Head of caudate nucleus (tissue), 42 donors: ENCODE data around the gene GRAMD1B.

Source experiments
- DNase-seq, 42 donors: peaks; one replicate each; pipeline versions ENCODE4 v3.0.0 to v3.0.0-alpha.2; 2020 to 2021; ENCODE audit warnings: mixed read lengths in 7 of 42
- intact Hi-C: fragments of 100-400 bp; cut with DNase I; formaldehyde crosslinking; loops from one replicate; pipeline ENCODE4 v1.15.0; 2022

Gene GRAMD1B

DNA sequence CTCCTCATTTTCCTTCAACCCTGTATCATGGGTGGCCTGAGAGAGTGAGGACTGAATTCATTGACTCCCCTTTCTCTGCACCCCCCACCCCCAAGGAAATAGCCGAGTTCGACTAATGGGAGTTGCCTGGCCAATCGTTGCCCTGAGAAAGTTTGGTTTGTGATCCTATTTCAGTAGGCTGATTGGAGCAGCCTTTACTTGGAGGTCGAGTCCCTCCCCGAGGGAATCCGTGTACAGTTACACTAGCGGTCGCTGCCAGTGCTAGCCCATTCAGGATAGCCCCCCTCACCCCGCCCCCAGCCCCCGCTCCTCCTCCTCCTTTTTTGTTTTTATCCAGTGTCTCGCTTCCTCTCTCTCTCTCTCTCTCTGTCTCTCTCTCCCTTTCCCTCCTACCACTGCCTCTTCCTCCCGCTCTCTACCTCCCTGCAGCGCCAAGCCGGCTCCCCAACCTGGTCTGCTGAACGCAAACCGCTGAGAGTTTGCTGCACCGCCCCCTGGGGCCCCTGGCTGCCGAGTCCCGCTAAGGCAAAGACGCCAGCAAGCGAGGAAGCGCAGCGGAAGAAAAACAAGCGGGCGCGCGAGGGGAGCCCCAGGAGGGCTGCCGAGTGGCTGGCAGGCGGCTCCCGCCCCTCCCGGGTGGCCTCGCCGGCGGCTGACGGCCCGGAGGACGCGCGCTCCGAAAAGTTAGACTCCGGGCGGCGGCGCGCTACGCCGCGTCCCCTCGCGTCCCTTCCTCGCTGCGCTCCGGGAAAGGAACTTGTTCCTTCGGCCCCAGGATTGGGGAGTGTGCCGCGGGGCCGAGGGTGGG lies at the start of gene GRAMD1B:
Gene GRAMD1B (plus strand): TSS at position 357 of the 808 bp plus-strand sequence. CDS start 524 bp downstream, outside the sequence.
- DNase-seq, result peak in 38 of 42 donors; percentile 17 to 65 (median 40)
- intact Hi-C loops, result no loop called here

DNA sequence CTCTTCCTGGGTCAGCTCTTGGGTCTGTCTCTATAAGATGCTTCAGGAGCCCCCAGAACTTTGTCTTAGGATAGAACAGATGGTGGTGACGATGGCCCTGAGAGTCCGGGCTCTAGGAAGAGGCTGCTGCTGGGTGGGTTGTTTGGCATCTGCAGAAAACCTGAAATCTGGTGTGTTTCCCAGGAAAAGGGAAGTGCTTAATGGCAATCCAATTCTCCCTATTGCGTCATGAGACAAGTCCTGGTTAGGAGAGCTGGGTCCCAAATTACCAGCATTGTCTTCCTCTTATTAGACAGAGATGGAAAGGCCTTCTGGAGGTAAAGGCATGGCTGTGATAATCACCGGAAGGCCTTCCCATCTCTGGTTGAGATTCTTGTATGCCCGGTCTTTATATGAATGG lies 48.9 kb upstream of the GRAMD1B start:
- no peak for DNase-seq
- intact Hi-C loops, result no loop called here

DNA sequence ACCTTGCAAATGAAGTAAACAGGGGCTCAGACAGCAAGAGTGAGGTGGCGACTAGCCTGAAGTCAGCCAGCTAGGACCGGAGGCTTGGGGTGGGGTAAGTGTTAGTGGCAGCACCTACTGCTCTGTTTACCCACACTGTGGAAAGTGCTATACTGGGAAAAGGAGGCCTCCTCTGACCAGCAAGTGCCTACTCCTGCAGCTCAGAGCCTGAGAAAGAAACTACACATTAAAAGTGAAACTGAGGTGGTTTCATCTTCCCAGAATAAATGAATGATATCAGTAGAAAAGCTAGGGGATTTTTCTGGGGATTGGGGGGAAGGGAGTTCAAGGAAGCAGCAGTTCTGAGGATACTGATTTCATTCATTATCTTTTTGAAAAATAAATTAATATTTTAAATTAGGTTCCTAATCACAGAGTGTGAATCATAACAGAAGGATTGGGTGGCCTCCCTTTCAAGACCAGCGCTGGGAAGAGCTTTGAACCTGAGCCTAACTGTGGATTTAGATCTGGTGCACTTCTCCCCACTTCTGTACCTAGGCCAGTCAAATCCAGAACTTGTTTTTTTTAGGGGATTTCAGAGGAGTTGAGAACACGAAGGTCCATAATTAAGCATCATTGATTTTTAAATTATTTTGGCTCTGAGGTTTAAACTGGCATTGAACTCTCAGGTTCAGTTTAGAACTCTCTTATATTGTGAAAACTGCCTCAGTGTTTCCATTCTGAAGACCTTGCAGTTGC lies 48.1 kb upstream of the GRAMD1B start:
- intact Hi-C loops, result no loop called here

DNA sequence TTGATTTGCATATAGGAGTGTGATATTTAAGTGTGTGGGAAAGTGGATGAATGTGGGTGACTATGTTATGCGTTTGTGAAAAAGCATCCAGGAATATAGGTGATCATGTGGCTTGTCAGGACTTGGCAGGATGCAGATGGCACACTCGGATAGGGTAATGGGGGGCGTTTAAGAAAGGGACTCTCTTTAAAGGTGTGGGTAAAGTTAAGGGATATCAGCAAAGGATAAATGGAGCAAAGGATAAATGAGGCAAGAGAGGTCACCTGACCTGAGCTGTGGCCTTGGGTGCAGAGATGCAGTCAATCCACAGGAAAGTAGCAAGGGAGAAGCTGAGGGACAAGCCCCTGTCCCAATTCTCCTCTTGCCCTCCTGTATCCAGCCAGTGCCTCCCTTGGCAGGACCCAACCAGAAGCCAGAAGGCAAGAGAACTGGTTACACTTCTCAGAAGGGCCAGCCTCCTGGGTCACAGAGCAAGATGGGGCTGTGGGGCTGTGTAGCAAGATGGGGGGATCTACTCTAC lies 47.5 kb upstream of the GRAMD1B start:
- intact Hi-C loops, result no loop called here

More for the DNA sequence above, 48.1 kb upstream of the GRAMD1B start:
- DNase-seq, result no peak

DNA sequence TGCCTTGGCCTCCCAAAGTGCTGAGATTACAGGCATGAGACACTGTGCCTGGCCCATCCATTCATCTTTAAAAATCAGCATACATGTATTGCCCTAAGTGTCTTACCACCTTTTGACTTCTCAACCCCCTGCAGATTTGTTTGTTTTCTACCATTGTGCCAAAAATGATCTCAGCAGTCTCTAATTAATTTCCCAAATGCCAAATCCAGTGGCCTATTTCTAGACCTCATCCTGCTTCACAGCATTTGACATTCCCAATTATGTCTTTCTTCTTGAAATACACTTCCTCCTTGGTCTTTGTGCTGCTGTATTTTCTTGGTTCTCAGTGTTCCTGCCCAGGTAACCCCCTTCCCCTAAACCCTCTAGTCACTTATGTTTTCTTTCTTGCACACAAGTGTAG lies 46.0 kb upstream of the GRAMD1B start:
- DNase-seq, result no peak
- intact Hi-C loops, result no loop called here

More for the DNA sequence above, 47.5 kb upstream of the GRAMD1B start:
- DNase-seq, result no peak

DNA sequence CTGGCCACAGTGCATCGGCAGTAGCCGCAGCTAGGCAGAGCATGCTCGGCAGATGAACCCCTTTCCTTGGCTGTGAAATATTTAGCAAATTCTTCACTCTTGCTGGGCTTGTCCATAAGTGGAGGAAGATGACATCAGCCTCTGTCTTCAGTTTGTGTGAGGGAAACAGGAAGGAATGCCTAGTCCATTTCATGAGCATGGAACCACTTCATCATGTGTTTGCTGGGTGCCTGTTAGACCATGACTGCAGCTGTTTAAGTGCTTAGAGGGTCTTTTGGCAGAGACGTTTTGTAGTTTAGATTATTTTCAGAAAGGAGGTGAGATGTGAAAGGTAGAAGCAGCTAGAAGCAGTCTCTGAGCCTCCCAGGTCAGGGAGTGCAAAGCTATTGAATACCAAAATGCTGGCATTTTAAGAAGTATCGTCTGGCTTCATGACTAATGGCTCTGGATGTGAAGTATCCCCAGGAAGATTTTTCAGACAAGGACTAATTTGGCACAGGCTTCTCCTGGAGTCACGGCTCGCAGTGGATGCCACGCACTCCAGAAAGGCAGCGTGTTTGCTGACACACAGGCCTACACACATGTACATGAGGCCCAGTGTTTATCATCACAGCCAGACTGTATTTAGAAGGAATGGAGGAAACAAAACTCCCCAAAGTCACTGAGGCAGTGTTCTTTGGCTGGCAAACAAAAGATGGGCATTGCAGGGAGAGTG lies 43.1 kb upstream of the GRAMD1B start:
- no peak for DNase-seq
- intact Hi-C loops, result no loop called here

DNA sequence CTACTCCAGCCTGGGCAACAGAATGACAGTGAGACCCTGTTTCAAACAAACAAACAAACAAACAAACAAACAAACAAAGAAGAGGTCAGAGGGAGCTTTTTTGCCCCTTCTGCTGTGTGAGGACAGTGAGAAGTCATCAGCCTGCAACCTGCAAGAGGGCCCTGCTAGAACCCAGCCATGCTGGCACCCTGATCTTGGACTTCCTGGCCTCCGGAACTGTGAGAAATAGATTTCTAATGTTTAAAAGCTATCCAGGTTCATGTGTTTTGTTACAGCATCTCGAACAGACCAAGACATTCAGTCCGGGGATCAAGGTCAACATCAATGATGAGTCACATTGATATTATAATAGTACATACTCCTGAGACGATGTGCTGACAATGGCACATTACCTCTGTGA lies 41.4 kb upstream of the GRAMD1B start:
- DNase-seq, result no peak
- intact Hi-C loops, result no loop called here

DNA sequence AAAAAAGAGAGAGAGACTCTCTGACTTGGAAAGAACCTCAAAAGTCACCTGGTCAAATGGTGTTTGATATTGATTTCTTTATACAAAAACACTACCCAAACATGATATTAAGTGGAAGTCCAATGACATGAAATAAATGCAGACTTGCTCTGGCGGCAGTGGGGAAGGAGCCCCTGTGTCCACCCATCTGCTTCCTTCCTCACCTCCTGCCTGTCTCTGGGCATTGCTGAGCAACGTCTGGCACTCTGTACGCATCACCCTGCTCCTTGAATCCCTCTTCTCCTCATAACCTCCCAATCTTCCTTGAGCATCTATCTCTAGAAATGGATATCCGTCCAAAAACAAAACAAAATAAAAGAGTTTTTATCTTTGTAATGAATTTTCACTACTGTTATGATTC lies 39.9 kb upstream of the GRAMD1B start:
- no peak for DNase-seq
- intact Hi-C loops, result no loop called here

DNA sequence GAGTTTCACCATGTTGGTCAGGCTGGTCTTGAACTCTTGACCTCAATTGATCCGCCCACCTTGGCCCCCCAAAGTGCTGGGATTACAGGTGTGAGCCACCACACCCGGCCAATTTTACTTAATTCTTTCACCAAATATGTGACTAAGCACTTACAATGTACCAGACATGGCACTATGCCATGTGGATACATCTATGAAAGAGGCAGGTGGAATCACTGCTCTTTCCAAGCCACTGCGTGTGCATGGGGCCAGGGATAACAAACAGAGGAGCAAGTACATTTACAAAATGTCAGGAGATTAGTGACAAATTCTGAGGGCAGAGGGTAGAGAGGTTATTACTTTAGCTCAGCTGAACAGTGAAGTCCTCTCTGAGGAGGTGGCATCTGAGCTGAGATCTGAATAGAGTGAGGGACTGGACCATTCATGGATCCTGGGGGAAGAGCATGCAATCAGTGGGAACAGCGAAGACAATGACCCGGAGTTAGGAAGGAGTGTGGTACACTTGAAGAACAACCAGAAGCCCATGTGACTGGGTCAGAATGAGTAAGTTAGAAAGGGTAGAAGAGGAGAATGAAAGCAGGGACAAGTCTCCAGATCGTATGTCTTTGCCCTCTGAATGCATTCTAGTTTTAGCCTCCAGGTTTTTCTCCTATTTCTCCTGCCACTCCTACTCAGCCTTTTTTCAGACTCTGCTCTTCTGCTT lies 38.3 kb upstream of the GRAMD1B start:
- DNase-seq, result no peak
- intact Hi-C loops, result no loop called here

DNA sequence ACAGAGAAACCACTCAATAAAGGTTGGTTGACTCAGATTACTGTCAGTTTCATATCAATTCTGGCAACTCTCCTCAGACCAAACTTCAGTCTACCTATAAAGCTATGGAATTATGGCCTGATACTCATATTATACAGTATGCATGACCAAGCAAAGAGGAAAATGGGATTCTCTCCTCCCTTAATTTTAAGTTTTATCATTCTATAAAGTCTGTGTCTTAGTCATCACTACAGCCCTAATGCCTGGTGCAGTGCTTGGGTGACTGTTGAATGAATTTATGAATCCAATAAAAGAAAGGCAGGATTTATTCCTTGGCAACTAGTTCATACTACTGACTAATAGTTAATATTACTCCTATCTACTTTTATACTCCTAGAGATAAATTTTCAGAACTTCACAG lies 37.6 kb upstream of the GRAMD1B start:
- intact Hi-C loops, result no loop called here
- DNase-seq, result no peak

DNA sequence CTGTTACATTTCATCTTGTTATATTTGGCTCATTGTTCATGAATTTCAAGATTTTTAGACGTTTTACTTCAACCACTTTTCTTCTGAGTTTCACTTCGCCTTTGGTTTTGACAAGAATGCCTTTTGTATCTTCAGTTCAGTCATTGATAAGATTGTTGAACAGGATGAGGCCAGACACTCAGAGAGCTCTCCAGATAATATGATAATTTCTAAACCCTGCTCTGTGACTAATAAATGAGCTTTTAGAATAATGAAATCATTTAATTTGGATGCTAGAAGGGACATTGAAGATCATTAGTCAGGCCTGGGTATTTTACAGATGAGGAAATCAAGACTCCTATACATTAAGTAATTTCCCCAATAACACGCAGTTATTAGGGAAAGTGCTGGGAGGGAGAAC lies 37.2 kb upstream of the GRAMD1B start:
- intact Hi-C loops, result no loop called here
- DNase-seq, result no peak

DNA sequence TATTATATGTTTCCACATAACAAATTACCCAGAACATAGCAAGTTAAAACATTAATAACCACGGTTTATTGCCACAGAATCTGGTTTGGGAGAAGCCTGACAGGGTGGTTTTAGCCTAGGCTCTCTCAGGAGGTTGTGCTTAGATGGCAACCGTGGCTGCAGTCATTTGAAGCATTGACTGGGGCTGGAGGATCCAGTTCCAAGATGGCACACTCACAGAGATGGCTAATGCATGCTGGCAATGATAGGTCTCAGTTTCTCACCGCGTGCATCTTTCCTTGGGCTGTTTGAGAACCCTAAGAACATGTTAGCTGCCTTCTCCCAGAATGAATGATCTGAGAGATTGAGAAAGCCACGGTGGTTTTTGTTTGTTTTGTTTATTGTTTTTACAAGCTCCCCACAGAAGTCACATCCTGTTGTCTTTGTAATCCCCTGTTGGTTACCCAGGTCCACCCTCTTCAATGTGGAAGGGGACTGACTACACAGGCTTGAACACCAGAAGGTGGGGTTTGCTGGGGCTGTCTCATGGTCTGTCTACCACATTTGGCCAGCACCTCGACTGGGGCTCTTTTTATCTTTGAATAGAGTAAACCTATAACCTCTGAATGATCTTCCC lies 36.6 kb upstream of the GRAMD1B start:
- intact Hi-C loops, result no loop called here

DNA sequence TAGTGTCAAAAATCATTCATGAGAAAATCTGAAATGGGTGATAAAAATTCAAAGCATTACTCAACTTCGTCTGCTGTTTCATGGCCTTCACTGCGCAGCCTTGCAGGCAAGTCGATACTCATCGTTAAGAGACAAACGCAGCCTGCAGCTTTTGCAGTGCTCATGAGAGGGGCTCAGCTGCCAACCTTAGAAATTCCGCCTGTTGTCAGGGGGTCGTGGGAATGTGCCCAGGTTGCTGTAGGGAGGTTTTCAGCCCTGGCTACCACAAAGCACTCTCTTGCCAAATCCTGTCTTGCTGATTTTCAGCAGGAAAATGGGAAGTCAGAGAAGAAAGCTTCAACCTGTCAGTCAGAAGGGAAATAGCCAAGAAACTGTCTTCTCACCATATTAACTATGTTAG lies 25.4 kb upstream of the GRAMD1B start:
- intact Hi-C loops, result loop anchor here (10.0 kb wide), 1 partner anchor 70 kb away; no protein-coding TSS in a partner anchor

More for the DNA sequence above, 36.6 kb upstream of the GRAMD1B start:
- DNase-seq, result no peak

DNA sequence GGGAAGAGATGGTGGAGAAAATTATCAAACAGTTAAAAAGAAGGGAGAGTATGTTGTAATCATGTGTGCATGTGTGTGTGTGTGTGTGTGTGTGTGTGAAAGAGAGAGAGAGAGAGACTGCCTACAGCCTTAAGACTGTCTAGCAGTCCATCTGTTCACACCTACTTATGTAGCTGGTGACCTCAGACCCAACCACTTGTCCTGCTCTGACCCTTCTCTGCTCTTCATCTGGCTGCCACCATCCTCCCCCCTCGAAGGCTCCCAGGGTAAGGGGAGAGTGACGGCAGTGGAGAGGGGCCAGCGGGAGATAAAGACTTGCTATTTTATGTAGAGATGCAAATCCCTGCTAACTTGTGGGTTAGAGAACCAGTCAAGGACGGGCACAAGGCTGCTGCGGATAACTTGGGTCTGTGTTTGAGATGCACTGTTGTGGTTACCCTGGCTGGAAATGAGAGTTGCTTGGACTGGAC lies 24.9 kb upstream of the GRAMD1B start:
- DNase-seq, result no peak
- intact Hi-C loops, result loop anchor here (10.0 kb wide), 1 partner anchor 70 kb away; no protein-coding TSS in a partner anchor

More for the DNA sequence above, 25.4 kb upstream of the GRAMD1B start:
- no peak for DNase-seq

DNA sequence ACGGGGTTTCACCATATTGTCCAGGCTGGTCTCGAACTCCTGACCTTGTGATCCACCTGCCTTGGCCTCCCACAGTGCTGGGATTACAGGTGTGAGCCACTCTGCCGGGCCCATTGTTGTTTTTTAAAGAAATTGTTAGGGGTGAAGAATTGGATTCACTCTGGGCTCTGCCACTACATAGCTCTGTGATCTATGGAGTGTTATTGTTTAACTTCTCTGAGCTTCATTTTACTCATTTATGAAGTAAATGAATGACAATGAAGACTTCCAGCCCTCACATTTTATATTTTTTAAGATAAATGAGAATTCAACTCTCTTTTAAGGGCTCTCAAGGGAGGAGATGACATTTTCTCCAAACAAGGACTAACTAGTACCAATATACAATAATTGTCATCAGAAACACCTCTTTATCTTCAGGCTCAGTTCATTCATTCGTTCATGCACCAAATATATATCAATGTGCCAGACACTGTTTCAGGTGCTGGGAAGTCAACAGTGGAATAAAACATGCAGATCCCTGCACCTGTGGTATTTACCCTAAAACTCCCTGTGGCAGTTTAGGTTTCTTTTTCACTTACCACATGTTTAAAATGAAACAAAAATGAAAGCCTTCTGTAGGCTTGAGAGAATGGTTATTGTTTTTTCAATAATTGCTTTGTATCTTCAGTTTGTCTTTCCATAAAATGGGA lies 23.5 kb upstream of the GRAMD1B start:
- intact Hi-C loops, result loop anchor here (10.0 kb wide), 1 partner anchor 68 kb away; no protein-coding TSS in a partner anchor

DNA sequence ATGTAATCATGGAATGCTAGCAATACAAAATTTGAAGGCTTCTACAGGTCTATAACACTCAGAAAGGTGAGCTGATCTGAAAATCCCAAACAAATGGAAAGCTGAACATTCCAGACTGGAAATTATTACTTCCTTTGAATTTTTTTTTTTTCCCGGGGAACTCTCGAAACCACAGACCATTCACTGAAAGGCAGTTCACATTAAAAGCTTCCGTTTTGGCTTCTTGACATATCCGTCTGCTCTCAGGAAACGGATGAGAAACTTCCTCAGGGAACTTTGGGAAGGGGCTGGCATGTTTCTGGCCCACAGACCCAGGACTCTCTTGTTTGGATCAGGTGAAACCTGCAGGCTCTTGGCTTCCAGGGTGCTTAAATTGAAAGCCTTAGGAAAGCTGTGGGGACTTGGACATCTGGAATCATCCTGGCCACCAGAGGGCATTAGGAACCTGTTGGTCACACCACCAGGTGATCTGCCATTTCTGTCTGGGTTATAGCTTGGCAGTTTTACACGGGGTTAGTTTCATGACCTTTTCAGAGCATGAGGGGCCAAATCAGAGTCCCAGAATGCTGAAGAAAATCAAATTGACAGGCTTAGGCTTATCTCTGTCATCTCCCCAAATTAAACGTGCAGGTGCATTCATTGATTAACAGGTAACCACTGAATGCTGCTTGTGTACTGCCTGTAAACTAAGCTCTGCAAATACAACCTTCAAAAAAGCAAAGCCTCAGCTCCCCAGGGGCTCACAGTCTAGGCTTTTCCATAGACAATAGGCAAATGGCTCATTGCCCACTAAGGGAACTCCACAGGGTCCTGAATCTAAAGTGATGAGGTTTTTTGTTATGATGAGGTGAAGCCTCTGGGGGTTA lies 22.7 kb upstream of the GRAMD1B start:
- intact Hi-C loops, result loop anchor here (10.0 kb wide), 1 partner anchor 67 kb away; no protein-coding TSS in a partner anchor
- peak in 35 of 42 donors; percentile 11 to 69 (median 37) for DNase-seq

More for the DNA sequence above, 23.5 kb upstream of the GRAMD1B start:
- DNase-seq, result no peak
